SK-N-SH treated with all-trans-retinoic acid at 6 μM for 48 hours (cell line): Measurements from ENCODE around the gene IGF1R.

ENCODE experiments used
- ATAC-seq: fragments of 200-7000 bp; cut with Tn5 transposase; 3 replicates; pipeline ENCODE4 v1.9.1; 2020; ENCODE audit warnings: mild to moderate bottlenecking, moderate library complexity
- ARNTL ChIP-seq: fragments of 450-650 bp; formaldehyde crosslinking; IDR thresholded peaks from 2 replicates; pipeline ENCODE4 v1.5.0; 2020; ENCODE audit warnings: low read depth, mild to moderate bottlenecking, moderate library complexity, borderline replicate concordance
- BACH2 ChIP-seq: fragments of 250-450 bp; sonication (Bioruptor Pico); IDR thresholded peaks from 2 replicates; pipeline ENCODE4 v1.9.0; 2021; ENCODE audit warnings: mild to moderate bottlenecking, borderline replicate concordance
- CSDC2 ChIP-seq: fragments of 250-450 bp; sonication (Bioruptor Pico); IDR thresholded peaks from 2 replicates; pipeline ENCODE4 v1.5.0; 2020; ENCODE audit warnings: mild to moderate bottlenecking, moderate library complexity
- ESRRG ChIP-seq: fragments of 250-450 bp; sonication (Bioruptor Pico); IDR thresholded peaks from 2 replicates; pipeline ENCODE4 v1.6.1; 2021; ENCODE audit warnings: mild to moderate bottlenecking
- ISL1 ChIP-seq: fragments of 250-450 bp; sonication (Bioruptor Pico); IDR thresholded peaks from 2 replicates; pipeline ENCODE4 v2.1.2; 2022; ENCODE audit warnings: mild to moderate bottlenecking, moderate library complexity
- OSR1 ChIP-seq: fragments of 250-450 bp; sonication (Bioruptor Pico); IDR thresholded peaks from 2 replicates; pipeline ENCODE4 v1.8.0; 2022; ENCODE audit warnings: moderate library complexity, mild to moderate bottlenecking, inconsistent platforms
- PPARA ChIP-seq: fragments of 250-450 bp; sonication (Bioruptor Pico); IDR thresholded peaks from 2 replicates; pipeline ENCODE4 v1.5.0; 2020; ENCODE audit warnings: mild to moderate bottlenecking, borderline replicate concordance
- RARB ChIP-seq: fragments of 250-450 bp; sonication (Bioruptor Pico); IDR thresholded peaks from 2 replicates; pipeline ENCODE4 v1.8.0; 2021; ENCODE audit warnings: mild to moderate bottlenecking, moderate library complexity
- SNAI2 ChIP-seq: fragments of 250-450 bp; sonication (Bioruptor Pico); IDR thresholded peaks from 2 replicates; pipeline ENCODE4 v1.5.0; 2020; ENCODE audit warnings: mild to moderate bottlenecking, moderate library complexity
- TCF4 ChIP-seq: fragments of 250-450 bp; sonication (Bioruptor Pico); IDR thresholded peaks from 2 replicates; pipeline ENCODE4 v1.8.0; 2021; ENCODE audit warnings: mild to moderate bottlenecking, moderate library complexity, borderline replicate concordance
- TOX ChIP-seq: fragments of 250-450 bp; sonication (Bioruptor Pico); IDR thresholded peaks from 2 replicates; pipeline ENCODE4 v1.8.0; 2021; ENCODE audit warnings: mild to moderate bottlenecking, moderate library complexity, borderline replicate concordance
- ZC3H10 ChIP-seq: fragments of 250-450 bp; sonication (Bioruptor Pico); IDR thresholded peaks from 2 replicates; pipeline ENCODE4 v1.5.1; 2021; ENCODE audit warnings: mild to moderate bottlenecking, moderate library complexity
- ZFP3 ChIP-seq: fragments of 250-450 bp; sonication (Bioruptor Pico); IDR thresholded peaks from 2 replicates; pipeline ENCODE4 v1.5.0; 2020; ENCODE audit warnings: mild to moderate bottlenecking, moderate library complexity
- ZFP30 ChIP-seq: fragments of 450-650 bp; formaldehyde crosslinking; IDR thresholded peaks from 2 replicates; pipeline ENCODE4 v1.5.0; 2022; ENCODE audit warnings: mild to moderate bottlenecking, moderate library complexity
- ZNF565 ChIP-seq: fragments of 450-650 bp; formaldehyde crosslinking; conservative IDR thresholded peaks from 2 replicates; pipeline ENCODE4 v1.5.0; 2020; ENCODE audit warnings: low read depth, mild to moderate bottlenecking, moderate library complexity
- ZNF70 ChIP-seq: fragments of 450-650 bp; formaldehyde crosslinking; IDR thresholded peaks from 2 replicates; pipeline ENCODE4 v1.5.0; 2020; ENCODE audit warnings: mild to moderate bottlenecking, moderate library complexity
- ZNF8 ChIP-seq: fragments of 450-650 bp; formaldehyde crosslinking; IDR thresholded peaks from 2 replicates; pipeline ENCODE4 v1.5.0; 2020; ENCODE audit warnings: mild to moderate bottlenecking, moderate library complexity
- TF ChIP-seq, protein P1 (sequence below): fragments of 250-450 bp; sonication (Bioruptor Pico); IDR thresholded peaks from 2 replicates; pipeline ENCODE4 v1.8.0; 2020; ENCODE audit warnings: mild to moderate bottlenecking, moderate library complexity, borderline replicate concordance
- TF ChIP-seq, protein P2 (sequence below): fragments of 250-450 bp; sonication (Bioruptor Pico); IDR thresholded peaks from 2 replicates; pipeline ENCODE4 v1.5.1; 2021; ENCODE audit warnings: mild to moderate bottlenecking, moderate library complexity
- TF ChIP-seq, protein P3 (sequence below): fragments of 250-450 bp; sonication (Bioruptor Pico); IDR thresholded peaks from 2 replicates; pipeline ENCODE4 v1.5.1; 2020; ENCODE audit warnings: low read depth, mild to moderate bottlenecking, moderate library complexity
- TF ChIP-seq, protein P4 (sequence below): fragments of 250-450 bp; sonication (Bioruptor Pico); IDR thresholded peaks from 2 replicates; pipeline ENCODE4 v1.5.0; 2020; ENCODE audit warnings: mild to moderate bottlenecking, moderate library complexity
- TF ChIP-seq, protein P5 (sequence below): fragments of 250-450 bp; sonication (Bioruptor Pico); IDR thresholded peaks from 2 replicates; pipeline ENCODE4 v1.8.0; 2021; ENCODE audit warnings: low read depth, mild to moderate bottlenecking, moderate library complexity, borderline replicate concordance

The IGF1R gene

DNA sequence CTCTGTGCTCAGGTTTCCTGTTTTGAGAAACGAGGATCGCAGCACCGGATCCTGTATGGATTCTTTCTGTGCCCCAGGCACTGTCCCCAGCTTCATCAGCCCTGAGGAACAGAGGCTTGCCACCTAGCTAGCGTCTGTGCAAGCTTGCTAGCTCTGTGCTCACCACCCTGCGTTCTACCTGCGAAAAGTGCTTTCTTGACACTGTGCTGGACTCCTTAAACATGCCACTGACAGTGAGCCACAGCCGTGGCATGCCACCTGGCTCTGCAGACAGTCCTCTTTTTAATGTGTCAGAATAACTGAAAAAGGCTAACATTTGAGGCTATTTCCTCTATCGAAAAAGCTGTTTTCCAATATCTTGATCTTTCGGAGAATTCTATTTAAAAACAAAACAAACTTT, 357.8 kb downstream of the IGF1R start:
- ATAC-seq, result no peak
- TF ChIP-seq ZNF70 (CRISPR knock-in tag) (no peak), CSDC2 (CRISPR knock-in tag) (no peak), ZFP30 (no peak), ZFP3 (CRISPR knock-in tag) (no peak), ZNF8 (CRISPR knock-in tag) (no peak), ESRRG (CRISPR knock-in tag) (no peak), TOX (no peak), TCF4 (CRISPR knock-in tag) (no peak), ZC3H10 (CRISPR knock-in tag) (no peak), RARB (CRISPR knock-in tag) (no peak), OSR1 (CRISPR knock-in tag) (no peak), ARNTL (no peak), SNAI2 (CRISPR knock-in tag) (no peak), ZNF565 (CRISPR knock-in tag) (no peak), ISL1 (no peak), PPARA (CRISPR knock-in tag) (no peak)
- TF ChIP-seq, protein P1, sequence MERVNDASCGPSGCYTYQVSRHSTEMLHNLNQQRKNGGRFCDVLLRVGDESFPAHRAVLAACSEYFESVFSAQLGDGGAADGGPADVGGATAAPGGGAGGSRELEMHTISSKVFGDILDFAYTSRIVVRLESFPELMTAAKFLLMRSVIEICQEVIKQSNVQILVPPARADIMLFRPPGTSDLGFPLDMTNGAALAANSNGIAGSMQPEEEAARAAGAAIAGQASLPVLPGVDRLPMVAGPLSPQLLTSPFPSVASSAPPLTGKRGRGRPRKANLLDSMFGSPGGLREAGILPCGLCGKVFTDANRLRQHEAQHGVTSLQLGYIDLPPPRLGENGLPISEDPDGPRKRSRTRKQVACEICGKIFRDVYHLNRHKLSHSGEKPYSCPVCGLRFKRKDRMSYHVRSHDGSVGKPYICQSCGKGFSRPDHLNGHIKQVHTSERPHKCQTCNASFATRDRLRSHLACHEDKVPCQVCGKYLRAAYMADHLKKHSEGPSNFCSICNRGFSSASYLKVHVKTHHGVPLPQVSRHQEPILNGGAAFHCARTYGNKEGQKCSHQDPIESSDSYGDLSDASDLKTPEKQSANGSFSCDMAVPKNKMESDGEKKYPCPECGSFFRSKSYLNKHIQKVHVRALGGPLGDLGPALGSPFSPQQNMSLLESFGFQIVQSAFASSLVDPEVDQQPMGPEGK (CRISPR knock-in tag), result no peak
- TF ChIP-seq, protein P2, sequence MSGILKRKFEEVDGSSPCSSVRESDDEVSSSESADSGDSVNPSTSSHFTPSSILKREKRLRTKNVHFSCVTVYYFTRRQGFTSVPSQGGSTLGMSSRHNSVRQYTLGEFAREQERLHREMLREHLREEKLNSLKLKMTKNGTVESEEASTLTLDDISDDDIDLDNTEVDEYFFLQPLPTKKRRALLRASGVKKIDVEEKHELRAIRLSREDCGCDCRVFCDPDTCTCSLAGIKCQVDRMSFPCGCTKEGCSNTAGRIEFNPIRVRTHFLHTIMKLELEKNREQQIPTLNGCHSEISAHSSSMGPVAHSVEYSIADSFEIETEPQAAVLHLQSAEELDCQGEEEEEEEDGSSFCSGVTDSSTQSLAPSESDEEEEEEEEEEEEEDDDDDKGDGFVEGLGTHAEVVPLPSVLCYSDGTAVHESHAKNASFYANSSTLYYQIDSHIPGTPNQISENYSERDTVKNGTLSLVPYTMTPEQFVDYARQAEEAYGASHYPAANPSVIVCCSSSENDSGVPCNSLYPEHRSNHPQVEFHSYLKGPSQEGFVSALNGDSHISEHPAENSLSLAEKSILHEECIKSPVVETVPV, result no peak
- TF ChIP-seq, protein P3, sequence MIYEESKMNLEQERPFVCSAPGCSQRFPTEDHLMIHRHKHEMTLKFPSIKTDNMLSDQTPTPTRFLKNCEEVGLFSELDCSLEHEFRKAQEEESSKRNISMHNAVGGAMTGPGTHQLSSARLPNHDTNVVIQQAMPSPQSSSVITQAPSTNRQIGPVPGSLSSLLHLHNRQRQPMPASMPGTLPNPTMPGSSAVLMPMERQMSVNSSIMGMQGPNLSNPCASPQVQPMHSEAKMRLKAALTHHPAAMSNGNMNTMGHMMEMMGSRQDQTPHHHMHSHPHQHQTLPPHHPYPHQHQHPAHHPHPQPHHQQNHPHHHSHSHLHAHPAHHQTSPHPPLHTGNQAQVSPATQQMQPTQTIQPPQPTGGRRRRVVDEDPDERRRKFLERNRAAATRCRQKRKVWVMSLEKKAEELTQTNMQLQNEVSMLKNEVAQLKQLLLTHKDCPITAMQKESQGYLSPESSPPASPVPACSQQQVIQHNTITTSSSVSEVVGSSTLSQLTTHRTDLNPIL (CRISPR knock-in tag), result no peak

DNA sequence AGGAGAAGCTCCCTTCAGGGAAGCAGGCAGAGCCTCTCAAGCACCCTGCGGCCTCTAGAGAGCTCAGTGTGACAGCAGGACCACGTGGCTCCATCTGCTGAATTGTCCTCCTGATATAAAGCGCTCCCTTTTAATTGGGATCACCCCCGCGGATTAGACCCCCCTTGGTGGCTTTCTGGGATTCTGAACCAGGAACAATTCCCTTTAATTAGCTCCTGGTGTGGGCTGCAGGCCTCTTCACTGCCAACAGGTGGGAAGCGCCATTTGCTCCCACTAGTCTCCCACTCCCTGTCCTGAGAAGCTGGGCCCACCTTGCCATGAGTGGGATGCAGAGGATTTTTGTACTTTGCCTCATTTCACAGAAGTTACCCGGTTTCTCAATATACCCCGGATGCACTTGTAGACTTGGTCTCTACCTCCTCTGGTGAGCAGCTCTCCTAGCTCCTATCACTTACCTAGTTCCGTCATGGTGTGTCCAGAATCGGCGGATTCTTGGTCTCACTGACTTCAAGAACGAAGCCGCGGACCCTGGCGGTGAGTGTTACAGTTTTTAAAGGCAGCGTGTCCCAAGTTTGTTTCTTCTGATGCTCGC, 358.7 kb downstream of the IGF1R start:
- ATAC-seq, result no peak
- no peak for TF ChIP-seq ISL1
- TF ChIP-seq PPARA (CRISPR knock-in tag), result no peak
- TF ChIP-seq ZC3H10 (CRISPR knock-in tag), result no peak
- no peak for TF ChIP-seq TOX
- TF ChIP-seq SNAI2 (CRISPR knock-in tag), result no peak
- no peak for TF ChIP-seq RARB (CRISPR knock-in tag)
- TF ChIP-seq, protein P1 (CRISPR knock-in tag), result no peak
- TF ChIP-seq CSDC2 (CRISPR knock-in tag), result no peak
- no peak for TF ChIP-seq ZFP30
- no peak for TF ChIP-seq ZFP3 (CRISPR knock-in tag)
- TF ChIP-seq BACH2 (CRISPR knock-in tag), result no peak
- TF ChIP-seq ZNF565 (CRISPR knock-in tag), result no peak
- TF ChIP-seq, protein P2, result no peak
- no peak for TF ChIP-seq ARNTL
- TF ChIP-seq, protein P4, sequence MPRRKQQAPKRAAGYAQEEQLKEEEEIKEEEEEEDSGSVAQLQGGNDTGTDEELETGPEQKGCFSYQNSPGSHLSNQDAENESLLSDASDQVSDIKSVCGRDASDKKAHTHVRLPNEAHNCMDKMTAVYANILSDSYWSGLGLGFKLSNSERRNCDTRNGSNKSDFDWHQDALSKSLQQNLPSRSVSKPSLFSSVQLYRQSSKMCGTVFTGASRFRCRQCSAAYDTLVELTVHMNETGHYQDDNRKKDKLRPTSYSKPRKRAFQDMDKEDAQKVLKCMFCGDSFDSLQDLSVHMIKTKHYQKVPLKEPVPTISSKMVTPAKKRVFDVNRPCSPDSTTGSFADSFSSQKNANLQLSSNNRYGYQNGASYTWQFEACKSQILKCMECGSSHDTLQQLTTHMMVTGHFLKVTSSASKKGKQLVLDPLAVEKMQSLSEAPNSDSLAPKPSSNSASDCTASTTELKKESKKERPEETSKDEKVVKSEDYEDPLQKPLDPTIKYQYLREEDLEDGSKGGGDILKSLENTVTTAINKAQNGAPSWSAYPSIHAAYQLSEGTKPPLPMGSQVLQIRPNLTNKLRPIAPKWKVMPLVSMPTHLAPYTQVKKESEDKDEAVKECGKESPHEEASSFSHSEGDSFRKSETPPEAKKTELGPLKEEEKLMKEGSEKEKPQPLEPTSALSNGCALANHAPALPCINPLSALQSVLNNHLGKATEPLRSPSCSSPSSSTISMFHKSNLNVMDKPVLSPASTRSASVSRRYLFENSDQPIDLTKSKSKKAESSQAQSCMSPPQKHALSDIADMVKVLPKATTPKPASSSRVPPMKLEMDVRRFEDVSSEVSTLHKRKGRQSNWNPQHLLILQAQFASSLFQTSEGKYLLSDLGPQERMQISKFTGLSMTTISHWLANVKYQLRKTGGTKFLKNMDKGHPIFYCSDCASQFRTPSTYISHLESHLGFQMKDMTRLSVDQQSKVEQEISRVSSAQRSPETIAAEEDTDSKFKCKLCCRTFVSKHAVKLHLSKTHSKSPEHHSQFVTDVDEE, result no peak
- TF ChIP-seq, protein P5, sequence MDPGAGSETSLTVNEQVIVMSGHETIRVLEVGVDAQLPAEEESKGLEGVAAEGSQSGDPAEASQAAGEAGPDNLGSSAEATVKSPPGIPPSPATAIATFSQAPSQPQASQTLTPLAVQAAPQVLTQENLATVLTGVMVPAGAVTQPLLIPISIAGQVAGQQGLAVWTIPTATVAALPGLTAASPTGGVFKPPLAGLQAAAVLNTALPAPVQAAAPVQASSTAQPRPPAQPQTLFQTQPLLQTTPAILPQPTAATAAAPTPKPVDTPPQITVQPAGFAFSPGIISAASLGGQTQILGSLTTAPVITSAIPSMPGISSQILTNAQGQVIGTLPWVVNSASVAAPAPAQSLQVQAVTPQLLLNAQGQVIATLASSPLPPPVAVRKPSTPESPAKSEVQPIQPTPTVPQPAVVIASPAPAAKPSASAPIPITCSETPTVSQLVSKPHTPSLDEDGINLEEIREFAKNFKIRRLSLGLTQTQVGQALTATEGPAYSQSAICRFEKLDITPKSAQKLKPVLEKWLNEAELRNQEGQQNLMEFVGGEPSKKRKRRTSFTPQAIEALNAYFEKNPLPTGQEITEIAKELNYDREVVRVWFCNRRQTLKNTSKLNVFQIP (CRISPR knock-in tag), result no peak
- TF ChIP-seq, protein P3 (CRISPR knock-in tag), result no peak
- TF ChIP-seq ZNF8 (CRISPR knock-in tag), result no peak
- no peak for TF ChIP-seq ESRRG (CRISPR knock-in tag)
